ENCODE data around the gene KDF1.
"Not testable (repeated sequence)": the region's sequence is repeated elsewhere in the genome, so short reads cannot be mapped to it uniquely, and the experiment has no call there.

GRCh38 chr1:26948725-26949057 is 11.6 kb downstream of the KDF1 start:
- TF ChIP-seq ZNF468 (CRISPR knock-in tag; IDR thresholded peaks at IDR 0.05); REST (IDR thresholded peaks at IDR 0.05; ENCODE audit: borderline replicate concordance in 1 of 2, low read depth in 1 of 2, low read length in 2 of 2); CTCF (CRISPR knock-in tag; IDR thresholded peaks at IDR 0.05); HOXA7 (CRISPR knock-in tag; IDR thresholded peaks at IDR 0.05); ZMAT3 (CRISPR knock-in tag; conservative IDR thresholded peaks at IDR 0.05): not testable (repeated sequence)
- TF ChIP-seq, protein P1, sequence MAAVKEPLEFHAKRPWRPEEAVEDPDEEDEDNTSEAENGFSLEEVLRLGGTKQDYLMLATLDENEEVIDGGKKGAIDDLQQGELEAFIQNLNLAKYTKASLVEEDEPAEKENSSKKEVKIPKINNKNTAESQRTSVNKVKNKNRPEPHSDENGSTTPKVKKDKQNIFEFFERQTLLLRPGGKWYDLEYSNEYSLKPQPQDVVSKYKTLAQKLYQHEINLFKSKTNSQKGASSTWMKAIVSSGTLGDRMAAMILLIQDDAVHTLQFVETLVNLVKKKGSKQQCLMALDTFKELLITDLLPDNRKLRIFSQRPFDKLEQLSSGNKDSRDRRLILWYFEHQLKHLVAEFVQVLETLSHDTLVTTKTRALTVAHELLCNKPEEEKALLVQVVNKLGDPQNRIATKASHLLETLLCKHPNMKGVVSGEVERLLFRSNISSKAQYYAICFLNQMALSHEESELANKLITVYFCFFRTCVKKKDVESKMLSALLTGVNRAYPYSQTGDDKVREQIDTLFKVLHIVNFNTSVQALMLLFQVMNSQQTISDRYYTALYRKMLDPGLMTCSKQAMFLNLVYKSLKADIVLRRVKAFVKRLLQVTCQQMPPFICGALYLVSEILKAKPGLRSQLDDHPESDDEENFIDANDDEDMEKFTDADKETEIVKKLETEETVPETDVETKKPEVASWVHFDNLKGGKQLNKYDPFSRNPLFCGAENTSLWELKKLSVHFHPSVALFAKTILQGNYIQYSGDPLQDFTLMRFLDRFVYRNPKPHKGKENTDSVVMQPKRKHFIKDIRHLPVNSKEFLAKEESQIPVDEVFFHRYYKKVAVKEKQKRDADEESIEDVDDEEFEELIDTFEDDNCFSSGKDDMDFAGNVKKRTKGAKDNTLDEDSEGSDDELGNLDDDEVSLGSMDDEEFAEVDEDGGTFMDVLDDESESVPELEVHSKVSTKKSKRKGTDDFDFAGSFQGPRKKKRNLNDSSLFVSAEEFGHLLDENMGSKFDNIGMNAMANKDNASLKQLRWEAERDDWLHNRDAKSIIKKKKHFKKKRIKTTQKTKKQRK (IDR thresholded peaks at IDR 0.05; ENCODE audit: low read length), result not testable (repeated sequence)
